CD14-positive monocyte (primary cell): Measurements from ENCODE around the gene FOXO1. TPM values are rescaled to one million over a fixed set of nuclear protein-coding genes. Genes with fewer than 3 reads are reported as not detected.

ENCODE experiments used
- DNase-seq, 3 donors: peaks; one replicate each; pipeline ENCODE4 v3.0.0-alpha.2; 2011 to 2022
- H2AFZ ChIP-seq: 2 replicates; pipeline ENCODE4 v1.6.0; 2012; ENCODE audit warnings: mild to moderate bottlenecking, low read depth, low read length, inconsistent platforms; ENCODE audit not compliant: insufficient read depth, poor library complexity, severe bottlenecking
- H3K27ac ChIP-seq, 2 donors: 1 replicate in 1 of 2; 2 replicates in 1 of 2; pipeline ENCODE4 v1.5.1; 2012 to 2013; ENCODE audit warnings: low read length in 2 of 2, control low read depth in 1 of 2, inconsistent platforms in 1 of 2, low read depth in 1 of 2, mild to moderate bottlenecking in 1 of 2
- H3K27me3 ChIP-seq, 2 donors: one replicate each; pipeline versions ENCODE4 v1.6.0 to v1.6.1; 2011 to 2013; ENCODE audit warnings: low read length in 2 of 2; ENCODE audit not compliant: control insufficient read depth in 2 of 2, insufficient read depth in 2 of 2
- H3K36me3 ChIP-seq, 2 donors: replicated peaks in 1 of 2; 1 replicate in 1 of 2; 2 replicates in 1 of 2; pipeline versions ENCODE4 v1.5.1 to v1.6.1; 2012 to 2013; ENCODE audit warnings: low read length in 2 of 2, control low read depth in 1 of 2, inconsistent platforms in 1 of 2, mild to moderate bottlenecking in 1 of 2; ENCODE audit not compliant: insufficient read depth in 2 of 2, control insufficient read depth in 1 of 2
- H3K4me1 ChIP-seq, 2 donors: 1 replicate in 1 of 2; 2 replicates in 1 of 2; pipeline versions ENCODE4 v1.5.1 to v1.6.1; 2012 to 2013; ENCODE audit warnings: low read length in 2 of 2, control low read depth in 1 of 2, inconsistent platforms in 1 of 2, mild to moderate bottlenecking in 1 of 2, moderate library complexity in 1 of 2; ENCODE audit not compliant: insufficient read depth in 2 of 2, control insufficient read depth in 1 of 2
- H3K4me2 ChIP-seq: replicated peaks from 2 replicates; pipeline ENCODE3; 2012; ENCODE audit warnings: low read length, moderate library complexity, mild to moderate bottlenecking; ENCODE audit not compliant: poor library complexity, severe bottlenecking; ENCODE audit errors: extremely low read depth
- H3K4me3 ChIP-seq, 3 experiments: fragments of 200-600 bp in 1 of 3; sonication (generic) in 1 of 3; replicated peaks in 1 of 3; 1 replicate in 2 of 3; 2 replicates in 1 of 3; pipeline ENCODE4 v1.5.1; 2011 to 2013; ENCODE audit warnings: low read length in 3 of 3, mild to moderate bottlenecking in 3 of 3, control low read depth in 2 of 3, low read depth in 2 of 3, inconsistent platforms in 1 of 3, moderate library complexity in 1 of 3
- H3K79me2 ChIP-seq: 2 replicates; pipeline ENCODE4 v1.6.0; 2012; ENCODE audit warnings: mild to moderate bottlenecking, control low read depth, inconsistent platforms, low read length, moderate library complexity; ENCODE audit not compliant: insufficient read depth
- H3K9ac ChIP-seq: 2 replicates; pipeline ENCODE4 v1.6.0; 2017; ENCODE audit warnings: low read length, mild to moderate bottlenecking; ENCODE audit not compliant: insufficient read depth, poor library complexity, severe bottlenecking
- H3K9me3 ChIP-seq, 2 donors: replicated peaks in 1 of 2; 1 replicate in 1 of 2; 2 replicates in 1 of 2; pipeline versions ENCODE4 v1.5.1 to v1.6.1; 2012 to 2013; ENCODE audit warnings: low read length in 2 of 2, control low read depth in 1 of 2; ENCODE audit not compliant: control insufficient read depth in 1 of 2, insufficient read depth in 1 of 2
- H4K20me1 ChIP-seq: 2 replicates; pipeline ENCODE4 v1.6.0; 2012; ENCODE audit warnings: mild to moderate bottlenecking, low read length, control low read depth, moderate library complexity; ENCODE audit not compliant: insufficient read depth
- H3K27ac Mint-ChIP-seq, 7 donors: one replicate each; pipeline ENCODE4 v1.8.0; 2020; ENCODE audit warnings: mild to moderate bottlenecking in 7 of 7, mixed read lengths in 7 of 7, moderate library complexity in 6 of 7, inconsistent platforms in 2 of 7
- H3K27me3 Mint-ChIP-seq, 3 donors: one replicate each; pipeline ENCODE4 v1.8.0; 2021 to 2022; ENCODE audit warnings: low read depth in 3 of 3, mild to moderate bottlenecking in 3 of 3, mixed read lengths in 3 of 3, moderate library complexity in 3 of 3, inconsistent platforms in 1 of 3
- H3K36me3 Mint-ChIP-seq, 2 donors: one replicate each; pipeline ENCODE4 v1.8.0; 2020; ENCODE audit warnings: mixed read lengths in 2 of 2, inconsistent platforms in 1 of 2, mild to moderate bottlenecking in 1 of 2
- H3K4me1 Mint-ChIP-seq: one replicate; pipeline ENCODE4 v1.8.0; 2020; ENCODE audit warnings: mild to moderate bottlenecking, mixed read lengths
- H3K4me3 Mint-ChIP-seq, 2 donors: one replicate each; pipeline ENCODE4 v1.8.0; 2020; ENCODE audit warnings: mild to moderate bottlenecking in 2 of 2, mixed read lengths in 2 of 2, moderate library complexity in 1 of 2
- H3K9me3 Mint-ChIP-seq, 7 donors: one replicate each; pipeline ENCODE4 v1.8.0; 2020 to 2022; ENCODE audit warnings: mixed read lengths in 7 of 7, mild to moderate bottlenecking in 6 of 7, moderate library complexity in 6 of 7, inconsistent platforms in 2 of 7
- WGBS: methylation state at CpG from one replicate; pipeline ENCODE4 v1.1.5; 2013; ENCODE audit warnings: missing lambda C conversion rate; ENCODE audit not compliant: insufficient coverage; 5-methylcytosine and 5-hydroxymethylcytosine counted together
- intact Hi-C, 2 donors: fragments of 100-400 bp; cut with micrococcal nuclease; formaldehyde crosslinking; loops; one replicate each; pipeline versions ENCODE4 v1.15.0 to v1.15.1; 2023
- polyA plus RNA-seq, 3 donors: library from polyadenylated mRNA; depleted of rRNA in 1 of 3; unstranded in 2 of 3; stranded (reverse) in 1 of 3; fragments of 300-500 nt in 2 of 3; fragments of >200 nt in 1 of 3; fragmentation: Illumina TruSeq in 2 of 3; gene quantifications; 1 replicate in 2 of 3; 2 replicates in 1 of 3; pipeline ENCODE4 v1.2.3, GENCODE V29; 2012 to 2021
- TF ChIP-seq, protein P1 (sequence below): fragments of 200-600 bp; IDR thresholded peaks from one replicate; pipeline ENCODE4 v1.8.0; 2022; ENCODE audit warnings: antibody characterized with exemption, mild to moderate bottlenecking

FOXO1 gene
- polyA plus RNA-seq, 3 donors: 3.1 to 11.3 (median 8.0) TPM

DNA sequence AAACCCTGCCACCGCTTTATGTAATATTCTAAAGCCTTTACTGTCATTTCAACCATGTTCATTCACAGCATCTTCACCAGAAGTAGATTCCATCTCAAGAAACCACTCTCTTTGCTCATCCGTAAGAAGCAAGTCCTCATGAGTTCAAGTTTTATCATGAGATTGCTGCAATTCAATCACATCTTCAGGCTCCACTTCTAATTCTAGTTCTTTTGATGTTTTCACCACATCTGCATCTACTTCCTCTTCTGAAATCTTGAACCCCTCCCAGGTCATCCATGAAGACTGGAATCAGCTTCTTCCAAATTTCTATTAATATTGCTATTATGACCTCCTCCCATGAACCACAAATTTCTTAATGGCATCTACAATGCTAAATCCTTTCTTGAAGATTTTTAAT lies 83.9 kb downstream of the FOXO1 start:
- H3K27me3 ChIP-seq: no peaks in the 10 kb centered on the region
- no peak overlapping the region for H3K9ac ChIP-seq
- H3K4me1 Mint-ChIP-seq: peaks cover 28% of the 10 kb centered on the region
- 95% methylated on average over 2 of the region's 2 CpGs for WGBS
- H3K9me3 ChIP-seq: no peaks in the 10 kb centered on the region
- H3K4me1 ChIP-seq: peaks cover 5 to 8% of the 10 kb centered on the region in 2 donors
- H3K9me3 Mint-ChIP-seq: peaks cover 5 to 15% (median 10%) of the 10 kb centered on the region in 7 donors
- peaks cover 98% of the 10 kb centered on the region for H4K20me1 ChIP-seq
- H3K4me3 Mint-ChIP-seq: no peak overlapping the region
- peaks cover 0 to 10% of the 10 kb centered on the region in 2 donors for H3K36me3 Mint-ChIP-seq
- intact Hi-C loops: no loop called here
- H3K4me3 ChIP-seq: no peak overlapping the region
- no peak overlapping the region for H2AFZ ChIP-seq
- peaks cover 12% of the 10 kb centered on the region for H3K79me2 ChIP-seq
- H3K27ac Mint-ChIP-seq: no peak overlapping the region
- H3K36me3 ChIP-seq: no peaks in the 10 kb centered on the region
- H3K4me2 ChIP-seq: no peak overlapping the region
- no peak for DNase-seq
- no peak overlapping the region for H3K27ac ChIP-seq
- H3K27me3 Mint-ChIP-seq: no peaks in the 10 kb centered on the region
- TF ChIP-seq, protein P1, sequence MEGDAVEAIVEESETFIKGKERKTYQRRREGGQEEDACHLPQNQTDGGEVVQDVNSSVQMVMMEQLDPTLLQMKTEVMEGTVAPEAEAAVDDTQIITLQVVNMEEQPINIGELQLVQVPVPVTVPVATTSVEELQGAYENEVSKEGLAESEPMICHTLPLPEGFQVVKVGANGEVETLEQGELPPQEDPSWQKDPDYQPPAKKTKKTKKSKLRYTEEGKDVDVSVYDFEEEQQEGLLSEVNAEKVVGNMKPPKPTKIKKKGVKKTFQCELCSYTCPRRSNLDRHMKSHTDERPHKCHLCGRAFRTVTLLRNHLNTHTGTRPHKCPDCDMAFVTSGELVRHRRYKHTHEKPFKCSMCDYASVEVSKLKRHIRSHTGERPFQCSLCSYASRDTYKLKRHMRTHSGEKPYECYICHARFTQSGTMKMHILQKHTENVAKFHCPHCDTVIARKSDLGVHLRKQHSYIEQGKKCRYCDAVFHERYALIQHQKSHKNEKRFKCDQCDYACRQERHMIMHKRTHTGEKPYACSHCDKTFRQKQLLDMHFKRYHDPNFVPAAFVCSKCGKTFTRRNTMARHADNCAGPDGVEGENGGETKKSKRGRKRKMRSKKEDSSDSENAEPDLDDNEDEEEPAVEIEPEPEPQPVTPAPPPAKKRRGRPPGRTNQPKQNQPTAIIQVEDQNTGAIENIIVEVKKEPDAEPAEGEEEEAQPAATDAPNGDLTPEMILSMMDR: no peak

GRCh38 chr13:40581277-40581579 lies 85.2 kb downstream of the FOXO1 start:
- H3K27ac ChIP-seq: no peak overlapping the region
- peaks cover 5% of the 10 kb centered on the region for H3K79me2 ChIP-seq
- H2AFZ ChIP-seq: no peak overlapping the region
- no peak for DNase-seq
- no peak overlapping the region for H3K9ac ChIP-seq
- Mint-ChIP-seq H3K4me3 (no peak overlapping the region), H3K27me3 (no peaks in the 10 kb centered on the region), H3K9me3 (peaks cover 5 to 15% (median 10%) of the 10 kb centered on the region in 7 donors), H3K36me3 (peaks cover 0 to 10% of the 10 kb centered on the region in 2 donors), H3K27ac (no peak overlapping the region), H3K4me1 (peaks cover 19% of the 10 kb centered on the region)
- no peaks in the 10 kb centered on the region for H3K9me3 ChIP-seq
- TF ChIP-seq, protein P1: no peak
- no peaks in the 10 kb centered on the region for H3K36me3 ChIP-seq
- H3K4me3 ChIP-seq: no peak overlapping the region
- peaks cover 98% of the 10 kb centered on the region for H4K20me1 ChIP-seq
- intact Hi-C loops: no loop called here
- 83% methylated on average over 1 of the region's 1 CpG for WGBS
- no peaks in the 10 kb centered on the region for H3K27me3 ChIP-seq
- H3K4me1 ChIP-seq: peaks cover 2 to 5% of the 10 kb centered on the region in 2 donors
- H3K4me2 ChIP-seq: no peak overlapping the region
